ENCODE measurements around the gene KRTAP5-9. TPM values are rescaled to one million over a fixed set of nuclear protein-coding genes. Genes with fewer than 3 reads are reported as not detected.

KRTAP5-9 gene
- total and polyA plus RNA-seq, 7 donors: 0.05 to 0.09 TPM; not detected in 5

DNA sequence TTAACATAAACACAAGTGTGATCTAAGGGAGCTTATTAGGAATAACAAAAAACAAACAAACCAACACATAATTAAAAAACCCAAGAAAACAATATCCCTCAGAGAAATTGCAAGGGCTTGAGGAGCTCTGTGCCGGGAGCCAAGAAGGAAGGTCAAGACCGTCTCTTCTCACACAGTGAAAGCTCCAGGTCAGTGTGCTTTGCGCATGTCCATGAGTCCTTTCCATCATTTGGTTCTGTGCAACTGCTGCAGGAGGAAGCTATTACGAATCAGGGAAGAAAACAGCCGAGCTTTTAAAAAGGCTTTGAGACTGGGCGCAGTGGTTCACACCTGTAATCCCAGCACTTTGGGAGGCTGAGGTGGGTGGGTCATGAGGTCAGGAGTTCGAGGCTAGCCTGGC, 5.8 kb upstream of the KRTAP5-9 start:
- ATAC-seq (no peak), DNase-seq (no peak)
- Histone ChIP-seq H3K4me1 (no peaks in the 10 kb centered on the region), H3K36me3 (ENCODE audit: insufficient read depth in 1 of 2, low read depth in 1 of 2) (no peaks in the 10 kb centered on the region), H3K4me3 (no peak overlapping the region), H3K27ac (no peak overlapping the region), H3K9me3 (no peaks in the 10 kb centered on the region), H3K27me3 (ENCODE audit: insufficient read depth in 3 of 3, low read length in 2 of 3) (no peaks in the 10 kb centered on the region)
- TF ChIP-seq, protein P1, sequence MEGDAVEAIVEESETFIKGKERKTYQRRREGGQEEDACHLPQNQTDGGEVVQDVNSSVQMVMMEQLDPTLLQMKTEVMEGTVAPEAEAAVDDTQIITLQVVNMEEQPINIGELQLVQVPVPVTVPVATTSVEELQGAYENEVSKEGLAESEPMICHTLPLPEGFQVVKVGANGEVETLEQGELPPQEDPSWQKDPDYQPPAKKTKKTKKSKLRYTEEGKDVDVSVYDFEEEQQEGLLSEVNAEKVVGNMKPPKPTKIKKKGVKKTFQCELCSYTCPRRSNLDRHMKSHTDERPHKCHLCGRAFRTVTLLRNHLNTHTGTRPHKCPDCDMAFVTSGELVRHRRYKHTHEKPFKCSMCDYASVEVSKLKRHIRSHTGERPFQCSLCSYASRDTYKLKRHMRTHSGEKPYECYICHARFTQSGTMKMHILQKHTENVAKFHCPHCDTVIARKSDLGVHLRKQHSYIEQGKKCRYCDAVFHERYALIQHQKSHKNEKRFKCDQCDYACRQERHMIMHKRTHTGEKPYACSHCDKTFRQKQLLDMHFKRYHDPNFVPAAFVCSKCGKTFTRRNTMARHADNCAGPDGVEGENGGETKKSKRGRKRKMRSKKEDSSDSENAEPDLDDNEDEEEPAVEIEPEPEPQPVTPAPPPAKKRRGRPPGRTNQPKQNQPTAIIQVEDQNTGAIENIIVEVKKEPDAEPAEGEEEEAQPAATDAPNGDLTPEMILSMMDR (IDR thresholded peaks at IDR 0.05): no peak
- intact Hi-C loops (cut with DNase I): no loop called here
- 90 to 94% (median 93%) methylated on average over 7 of the region's 7 CpGs for WGBS, 3 donors

DNA sequence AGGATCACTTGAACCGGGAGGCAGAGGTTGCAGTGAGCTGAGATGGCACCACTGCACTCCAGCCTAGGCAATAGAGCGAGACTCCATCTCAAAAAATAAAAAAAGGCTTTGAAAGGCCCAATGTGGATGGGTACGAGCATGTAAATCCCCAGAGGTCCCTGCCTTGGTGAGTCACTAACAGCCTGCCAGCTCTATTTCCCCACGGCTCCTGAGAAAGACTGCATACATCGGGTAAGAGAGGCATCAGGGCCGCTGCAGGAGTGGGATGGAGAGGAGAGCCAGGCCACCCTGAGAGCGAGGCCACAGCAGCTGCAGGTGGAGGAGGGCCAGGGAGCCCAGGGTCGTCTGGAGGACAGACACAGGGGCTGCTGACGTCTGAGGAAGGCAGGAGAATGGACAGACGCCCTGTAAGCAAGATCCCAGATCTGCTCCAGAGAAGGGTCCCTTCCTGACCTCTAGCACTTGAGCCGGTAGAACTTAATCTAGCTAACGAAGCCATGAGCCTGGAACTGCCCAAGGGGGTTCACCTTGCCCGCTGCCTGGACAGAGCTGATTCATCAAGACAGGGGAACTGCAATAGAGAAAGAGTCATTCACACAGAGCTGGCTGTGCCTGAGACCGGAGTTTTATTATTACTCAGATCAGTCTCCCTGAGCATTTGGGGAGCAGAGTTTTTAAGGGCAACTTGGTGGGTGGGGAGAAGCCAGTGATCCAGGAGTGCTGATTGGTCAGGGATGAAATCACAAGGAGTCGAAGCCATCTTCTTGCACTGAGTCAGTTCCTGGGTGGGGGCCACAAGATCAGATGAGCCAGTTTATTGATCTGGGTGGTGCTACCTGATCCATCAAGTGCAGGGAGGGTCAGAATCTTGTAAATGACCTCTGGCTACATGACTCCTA, 5.1 kb upstream of the KRTAP5-9 start:
- Histone ChIP-seq H3K36me3 (ENCODE audit: insufficient read depth in 1 of 2, low read depth in 1 of 2) (no peaks in the 10 kb centered on the region), H3K4me3 (no peak overlapping the region), H3K27ac (no peak overlapping the region), H3K27me3 (ENCODE audit: insufficient read depth in 3 of 3, low read length in 2 of 3) (no peaks in the 10 kb centered on the region), H3K4me1 (no peaks in the 10 kb centered on the region), H3K9me3 (no peaks in the 10 kb centered on the region)
- TF ChIP-seq, protein P1 (IDR thresholded peaks at IDR 0.05): no peak
- DNase-seq (no peak), ATAC-seq (no peak)
- 69 to 78% (median 73%) methylated on average over 15 of the region's 15 CpGs for WGBS, 3 donors
- intact Hi-C loops (cut with DNase I): no loop called here

- TF ChIP-seq, protein P1 (IDR thresholded peaks at IDR 0.05): no peak
- ATAC-seq (no peak), DNase-seq (no peak)
- 47 to 51% (median 49%) methylated on average over 8 of the region's 8 CpGs for WGBS, 3 donors
- no peaks in the 10 kb centered on the region for H3K27me3 ChIP-seq (ENCODE audit: insufficient read depth in 3 of 3, low read length in 2 of 3)
- intact Hi-C loops (cut with DNase I): no loop called here
- no peak overlapping the region for H3K27ac ChIP-seq
- no peaks in the 10 kb centered on the region for H3K36me3 ChIP-seq (ENCODE audit: insufficient read depth in 1 of 2, low read depth in 1 of 2)
- no peak overlapping the region for H3K4me3 ChIP-seq
- H3K4me1 ChIP-seq: no peaks in the 10 kb centered on the region
- no peaks in the 10 kb centered on the region for H3K9me3 ChIP-seq
Observed at GRCh38 chr11:71543866-71544265, 4.4 kb upstream of the KRTAP5-9 start.

DNA sequence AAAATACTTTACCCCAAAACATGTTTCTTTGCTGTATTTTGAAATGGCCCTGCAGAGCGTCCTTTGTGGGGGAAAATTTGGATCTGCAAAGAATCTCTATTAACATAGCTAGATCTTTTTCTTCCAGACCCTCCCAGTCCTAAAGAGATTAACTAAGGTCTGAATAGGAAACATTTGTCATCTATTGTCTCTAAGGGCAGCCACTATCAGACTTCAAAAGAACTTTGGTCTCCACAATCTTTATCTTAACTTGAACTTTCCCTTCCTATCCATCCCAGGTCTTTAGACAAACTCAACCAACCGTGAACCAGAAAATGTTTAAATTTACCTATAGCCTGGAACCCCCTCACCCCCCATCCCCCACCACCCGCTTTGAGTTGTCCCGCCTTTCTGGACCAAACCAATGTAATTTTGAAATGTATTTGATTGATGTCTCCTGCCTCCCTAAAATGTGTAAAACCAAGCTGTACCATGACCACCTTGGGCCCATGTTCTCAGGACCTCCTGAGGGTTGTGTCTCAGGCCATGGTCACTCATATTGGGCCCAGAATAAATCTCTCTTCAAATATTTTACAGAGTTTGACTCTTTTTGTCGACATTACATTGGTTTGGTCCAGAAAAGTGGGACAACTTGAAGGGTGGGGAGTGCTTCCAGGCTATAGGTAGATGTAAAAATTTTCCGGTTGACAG, 3.5 kb upstream of the KRTAP5-9 start:
- no peaks in the 10 kb centered on the region for H3K9me3 ChIP-seq
- no peak overlapping the region for H3K27ac ChIP-seq
- no peak for DNase-seq
- TF ChIP-seq, protein P1 (IDR thresholded peaks at IDR 0.05): no peak
- 92 to 93% (median 93%) methylated on average over 6 of the region's 6 CpGs for WGBS, 3 donors
- intact Hi-C loops (cut with DNase I): no loop called here
- H3K4me1 ChIP-seq: no peaks in the 10 kb centered on the region
- H3K4me3 ChIP-seq: no peak overlapping the region
- no peak for ATAC-seq
- H3K36me3 ChIP-seq (ENCODE audit: insufficient read depth in 1 of 2, low read depth in 1 of 2): no peaks in the 10 kb centered on the region
- H3K27me3 ChIP-seq (ENCODE audit: insufficient read depth in 3 of 3, low read length in 2 of 3): no peaks in the 10 kb centered on the region
